HEK293 (cell line): ENCODE data around the gene LRP5.

Experiments used
- SALL2 ChIP-seq: fragments of 450-650 bp; formaldehyde crosslinking; IDR thresholded peaks from 2 replicates; pipeline ENCODE4 v1.5.0; 2017; ENCODE audit warnings: missing biosample characterization, mild to moderate bottlenecking, missing genetic modification characterization, borderline replicate concordance
- YY1 ChIP-seq: fragments of 450-650 bp; formaldehyde crosslinking; IDR thresholded peaks from 2 replicates; pipeline ENCODE4 v1.5.1; 2018; ENCODE audit warnings: missing biosample characterization, missing genetic modification characterization
- ZBTB48 ChIP-seq: fragments of 450-650 bp; formaldehyde crosslinking; IDR thresholded peaks from 2 replicates; pipeline ENCODE4 v1.5.1; 2016; ENCODE audit warnings: missing biosample characterization, missing genetic modification characterization
- ZBTB49 ChIP-seq: fragments of 450-650 bp; formaldehyde crosslinking; IDR thresholded peaks from 2 replicates; pipeline ENCODE4 v1.5.1; 2016; ENCODE audit warnings: missing biosample characterization, missing genetic modification characterization, low read depth
- ZBTB8A ChIP-seq: fragments of 450-650 bp; formaldehyde crosslinking; IDR thresholded peaks from 2 replicates; pipeline ENCODE4 v1.5.1; 2016; ENCODE audit warnings: missing biosample characterization, missing genetic modification characterization
- ZFHX2 ChIP-seq: fragments of 450-650 bp; formaldehyde crosslinking; conservative IDR thresholded peaks from 2 replicates; pipeline ENCODE4 v1.5.1; 2016; ENCODE audit warnings: missing biosample characterization, missing genetic modification characterization
- ZFP3 ChIP-seq: fragments of 450-650 bp; formaldehyde crosslinking; IDR thresholded peaks from 2 replicates; pipeline ENCODE4 v1.5.1; 2016; ENCODE audit warnings: low read depth, missing biosample characterization, missing genetic modification characterization
- ZFP37 ChIP-seq: fragments of 450-650 bp; formaldehyde crosslinking; IDR thresholded peaks from 2 replicates; pipeline ENCODE4 v1.5.1; 2016; ENCODE audit warnings: missing biosample characterization, missing genetic modification characterization
- ZIC2 ChIP-seq: fragments of 450-650 bp; formaldehyde crosslinking; IDR thresholded peaks from 2 replicates; pipeline ENCODE4 v1.5.1; 2016; ENCODE audit warnings: missing biosample characterization, missing genetic modification characterization
- ZNF114 ChIP-seq: fragments of 450-650 bp; formaldehyde crosslinking; IDR thresholded peaks from 2 replicates; pipeline ENCODE4 v1.5.0; 2017; ENCODE audit warnings: missing biosample characterization, missing genetic modification characterization
- ZNF132 ChIP-seq: fragments of 450-650 bp; formaldehyde crosslinking; IDR thresholded peaks from 2 replicates; pipeline ENCODE4 v1.5.1; 2017; ENCODE audit warnings: missing biosample characterization, missing genetic modification characterization, borderline replicate concordance
- ZNF211 ChIP-seq: fragments of 450-650 bp; formaldehyde crosslinking; IDR thresholded peaks from 2 replicates; pipeline ENCODE4 v1.5.1; 2016; ENCODE audit warnings: low read depth, missing biosample characterization, missing genetic modification characterization
- ZNF391 ChIP-seq: fragments of 450-650 bp; formaldehyde crosslinking; IDR thresholded peaks from 2 replicates; pipeline ENCODE4 v1.5.1; 2016; ENCODE audit warnings: low read depth, missing biosample characterization, missing genetic modification characterization, borderline replicate concordance
- ZNF501 ChIP-seq: fragments of 450-650 bp; formaldehyde crosslinking; IDR thresholded peaks from 2 replicates; pipeline ENCODE4 v1.5.1; 2016; ENCODE audit warnings: missing biosample characterization, missing genetic modification characterization
- ZNF510 ChIP-seq: fragments of 450-650 bp; formaldehyde crosslinking; IDR thresholded peaks from 2 replicates; pipeline ENCODE4 v1.5.1; 2018; ENCODE audit warnings: mild to moderate bottlenecking, missing genetic modification characterization, missing biosample characterization; ENCODE audit not compliant: insufficient replicate concordance
- ZNF600 ChIP-seq: fragments of 450-650 bp; formaldehyde crosslinking; IDR thresholded peaks from 2 replicates; pipeline ENCODE4 v1.5.1; 2016; ENCODE audit warnings: missing biosample characterization, missing genetic modification characterization
- ZNF654 ChIP-seq: fragments of 450-650 bp; formaldehyde crosslinking; IDR thresholded peaks from 2 replicates; pipeline ENCODE4 v1.5.1; 2016; ENCODE audit warnings: low read depth, missing biosample characterization, missing genetic modification characterization
- ZNF701 ChIP-seq: fragments of 450-650 bp; formaldehyde crosslinking; IDR thresholded peaks from 2 replicates; pipeline ENCODE4 v1.5.1; 2016; ENCODE audit warnings: missing biosample characterization, missing genetic modification characterization
- ZNF776 ChIP-seq: fragments of 450-650 bp; formaldehyde crosslinking; IDR thresholded peaks from 2 replicates; pipeline ENCODE4 v1.5.0; 2017; ENCODE audit warnings: missing biosample characterization, missing genetic modification characterization, borderline replicate concordance
- ZSCAN18 ChIP-seq: fragments of 450-650 bp; formaldehyde crosslinking; IDR thresholded peaks from 2 replicates; pipeline ENCODE4 v1.5.1; 2016; ENCODE audit warnings: missing biosample characterization, missing genetic modification characterization
- TF ChIP-seq, protein P1 (sequence below): fragments of 450-650 bp; formaldehyde crosslinking; IDR thresholded peaks from 2 replicates; pipeline ENCODE4 v1.5.1; 2016; ENCODE audit warnings: missing biosample characterization, missing genetic modification characterization
- TF ChIP-seq, protein P2 (sequence below): fragments of 450-650 bp; formaldehyde crosslinking; conservative IDR thresholded peaks from 2 replicates; pipeline ENCODE4 v1.5.1; 2016; ENCODE audit warnings: low read depth, missing biosample characterization, missing genetic modification characterization
- TF ChIP-seq, protein P3 (sequence below): IDR thresholded peaks from 2 replicates; pipeline ENCODE4 v1.6.1; 2011; ENCODE audit warnings: mild to moderate bottlenecking, low read depth, low read length, borderline replicate concordance
- TF ChIP-seq, protein P4 (sequence below): fragments of 450-650 bp; formaldehyde crosslinking; IDR thresholded peaks from 2 replicates; pipeline ENCODE4 v1.5.1; 2016; ENCODE audit warnings: missing biosample characterization, missing genetic modification characterization

The LRP5 gene

DNA sequence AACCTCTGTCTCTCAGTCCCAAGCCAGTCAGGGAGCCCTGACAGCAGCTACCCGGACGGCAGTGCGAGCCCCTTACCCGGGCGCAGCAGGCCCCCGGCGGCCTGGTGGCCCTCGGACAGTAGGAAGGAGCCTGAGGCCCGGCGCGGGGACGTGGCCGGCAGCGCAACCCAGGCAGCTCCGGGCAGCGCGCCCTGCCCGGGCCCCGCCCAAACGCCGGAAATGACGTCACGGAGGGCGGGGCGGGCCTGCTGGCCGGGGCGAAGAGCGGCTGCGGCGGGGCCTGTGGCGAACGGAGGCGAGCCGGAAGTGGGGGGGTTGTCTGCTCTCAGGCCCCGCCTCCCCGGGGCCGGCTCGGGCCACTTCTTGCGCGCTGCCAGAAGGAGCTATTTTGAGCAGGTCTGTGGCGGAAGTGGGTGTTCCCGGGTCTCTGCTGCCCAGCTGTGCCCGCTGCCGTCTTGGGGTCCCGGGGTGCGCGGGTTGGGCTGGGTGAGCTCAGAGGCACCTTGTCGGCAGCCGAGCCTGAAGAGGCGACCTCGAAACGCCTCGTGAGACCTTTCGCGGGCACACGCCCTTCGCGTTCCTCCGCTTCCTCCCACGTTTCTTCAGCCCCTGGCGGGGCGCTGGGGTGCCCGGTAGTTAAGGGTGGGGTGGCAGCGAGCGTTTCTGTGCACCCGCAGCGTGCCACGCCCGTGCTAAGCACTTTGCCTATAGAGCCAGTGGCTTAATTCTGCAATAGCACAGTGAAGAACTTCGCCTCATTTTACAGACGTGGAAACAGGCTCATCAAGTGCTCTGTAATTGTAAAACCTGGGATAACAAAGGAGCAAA lies 40.4 kb upstream of the LRP5 start, which contains the start of gene C11orf24 (continued):
- TF ChIP-seq ZSCAN18 (tag by site-specific recombination) = no peak
- TF ChIP-seq ZNF654 (tag by site-specific recombination) = no peak
- no peak for TF ChIP-seq ZNF391 (tag by site-specific recombination)
- TF ChIP-seq ZNF132 (tag by site-specific recombination) = no peak
- TF ChIP-seq ZFP37 (tag by site-specific recombination) = no peak
- TF ChIP-seq, protein P1, sequence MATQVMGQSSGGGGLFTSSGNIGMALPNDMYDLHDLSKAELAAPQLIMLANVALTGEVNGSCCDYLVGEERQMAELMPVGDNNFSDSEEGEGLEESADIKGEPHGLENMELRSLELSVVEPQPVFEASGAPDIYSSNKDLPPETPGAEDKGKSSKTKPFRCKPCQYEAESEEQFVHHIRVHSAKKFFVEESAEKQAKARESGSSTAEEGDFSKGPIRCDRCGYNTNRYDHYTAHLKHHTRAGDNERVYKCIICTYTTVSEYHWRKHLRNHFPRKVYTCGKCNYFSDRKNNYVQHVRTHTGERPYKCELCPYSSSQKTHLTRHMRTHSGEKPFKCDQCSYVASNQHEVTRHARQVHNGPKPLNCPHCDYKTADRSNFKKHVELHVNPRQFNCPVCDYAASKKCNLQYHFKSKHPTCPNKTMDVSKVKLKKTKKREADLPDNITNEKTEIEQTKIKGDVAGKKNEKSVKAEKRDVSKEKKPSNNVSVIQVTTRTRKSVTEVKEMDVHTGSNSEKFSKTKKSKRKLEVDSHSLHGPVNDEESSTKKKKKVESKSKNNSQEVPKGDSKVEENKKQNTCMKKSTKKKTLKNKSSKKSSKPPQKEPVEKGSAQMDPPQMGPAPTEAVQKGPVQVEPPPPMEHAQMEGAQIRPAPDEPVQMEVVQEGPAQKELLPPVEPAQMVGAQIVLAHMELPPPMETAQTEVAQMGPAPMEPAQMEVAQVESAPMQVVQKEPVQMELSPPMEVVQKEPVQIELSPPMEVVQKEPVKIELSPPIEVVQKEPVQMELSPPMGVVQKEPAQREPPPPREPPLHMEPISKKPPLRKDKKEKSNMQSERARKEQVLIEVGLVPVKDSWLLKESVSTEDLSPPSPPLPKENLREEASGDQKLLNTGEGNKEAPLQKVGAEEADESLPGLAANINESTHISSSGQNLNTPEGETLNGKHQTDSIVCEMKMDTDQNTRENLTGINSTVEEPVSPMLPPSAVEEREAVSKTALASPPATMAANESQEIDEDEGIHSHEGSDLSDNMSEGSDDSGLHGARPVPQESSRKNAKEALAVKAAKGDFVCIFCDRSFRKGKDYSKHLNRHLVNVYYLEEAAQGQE (tag by site-specific recombination) = no peak
- TF ChIP-seq ZIC2 (tag by site-specific recombination) = peak; percentile 38; the same call in 1 of the 2 replicates
- peak; percentile 72 for TF ChIP-seq ZFHX2
- no peak for TF ChIP-seq ZNF776 (tag by site-specific recombination)
- no peak for TF ChIP-seq ZNF510
- no peak for TF ChIP-seq SALL2 (tag by site-specific recombination)
- TF ChIP-seq ZNF501 (tag by site-specific recombination) = no peak; the same call in 1 of the 2 replicates
- no peak for TF ChIP-seq ZNF211 (tag by site-specific recombination)
- TF ChIP-seq, protein P2, sequence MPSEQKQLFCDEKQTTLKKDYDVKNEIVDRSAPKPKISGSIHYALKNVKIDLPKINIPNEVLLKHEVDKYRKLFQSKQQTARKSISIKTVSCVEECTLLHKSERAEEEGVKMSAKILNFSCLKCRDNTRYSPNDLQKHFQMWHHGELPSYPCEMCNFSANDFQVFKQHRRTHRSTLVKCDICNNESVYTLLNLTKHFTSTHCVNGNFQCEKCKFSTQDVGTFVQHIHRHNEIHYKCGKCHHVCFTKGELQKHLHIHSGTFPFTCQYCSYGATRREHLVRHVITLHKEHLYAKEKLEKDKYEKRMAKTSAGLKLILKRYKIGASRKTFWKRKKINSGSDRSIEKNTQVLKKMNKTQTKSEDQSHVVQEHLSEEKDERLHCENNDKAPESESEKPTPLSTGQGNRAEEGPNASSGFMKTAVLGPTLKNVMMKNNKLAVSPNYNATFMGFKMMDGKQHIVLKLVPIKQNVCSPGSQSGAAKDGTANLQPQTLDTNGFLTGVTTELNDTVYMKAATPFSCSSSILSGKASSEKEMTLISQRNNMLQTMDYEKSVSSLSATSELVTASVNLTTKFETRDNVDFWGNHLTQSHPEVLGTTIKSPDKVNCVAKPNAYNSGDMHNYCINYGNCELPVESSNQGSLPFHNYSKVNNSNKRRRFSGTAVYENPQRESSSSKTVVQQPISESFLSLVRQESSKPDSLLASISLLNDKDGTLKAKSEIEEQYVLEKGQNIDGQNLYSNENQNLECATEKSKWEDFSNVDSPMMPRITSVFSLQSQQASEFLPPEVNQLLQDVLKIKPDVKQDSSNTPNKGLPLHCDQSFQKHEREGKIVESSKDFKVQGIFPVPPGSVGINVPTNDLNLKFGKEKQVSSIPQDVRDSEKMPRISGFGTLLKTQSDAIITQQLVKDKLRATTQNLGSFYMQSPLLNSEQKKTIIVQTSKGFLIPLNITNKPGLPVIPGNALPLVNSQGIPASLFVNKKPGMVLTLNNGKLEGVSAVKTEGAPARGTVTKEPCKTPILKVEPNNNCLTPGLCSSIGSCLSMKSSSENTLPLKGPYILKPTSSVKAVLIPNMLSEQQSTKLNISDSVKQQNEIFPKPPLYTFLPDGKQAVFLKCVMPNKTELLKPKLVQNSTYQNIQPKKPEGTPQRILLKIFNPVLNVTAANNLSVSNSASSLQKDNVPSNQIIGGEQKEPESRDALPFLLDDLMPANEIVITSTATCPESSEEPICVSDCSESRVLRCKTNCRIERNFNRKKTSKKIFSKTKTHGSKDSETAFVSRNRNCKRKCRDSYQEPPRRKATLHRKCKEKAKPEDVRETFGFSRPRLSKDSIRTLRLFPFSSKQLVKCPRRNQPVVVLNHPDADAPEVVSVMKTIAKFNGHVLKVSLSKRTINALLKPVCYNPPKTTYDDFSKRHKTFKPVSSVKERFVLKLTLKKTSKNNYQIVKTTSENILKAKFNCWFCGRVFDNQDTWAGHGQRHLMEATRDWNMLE (tag by site-specific recombination) = no peak
- TF ChIP-seq ZBTB48 (tag by site-specific recombination) = 0 out of 2 replicates have a peak, but pooled peaks have one; percentile 25
- no peak for TF ChIP-seq ZBTB49
- TF ChIP-seq ZBTB8A (tag by site-specific recombination) = peak; percentile 98
- TF ChIP-seq, protein P3, sequence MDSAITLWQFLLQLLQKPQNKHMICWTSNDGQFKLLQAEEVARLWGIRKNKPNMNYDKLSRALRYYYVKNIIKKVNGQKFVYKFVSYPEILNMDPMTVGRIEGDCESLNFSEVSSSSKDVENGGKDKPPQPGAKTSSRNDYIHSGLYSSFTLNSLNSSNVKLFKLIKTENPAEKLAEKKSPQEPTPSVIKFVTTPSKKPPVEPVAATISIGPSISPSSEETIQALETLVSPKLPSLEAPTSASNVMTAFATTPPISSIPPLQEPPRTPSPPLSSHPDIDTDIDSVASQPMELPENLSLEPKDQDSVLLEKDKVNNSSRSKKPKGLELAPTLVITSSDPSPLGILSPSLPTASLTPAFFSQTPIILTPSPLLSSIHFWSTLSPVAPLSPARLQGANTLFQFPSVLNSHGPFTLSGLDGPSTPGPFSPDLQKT = peak; percentile 68; the same call in 1 of the 2 replicates
- TF ChIP-seq ZNF600 = no peak
- no peak for TF ChIP-seq ZNF114 (tag by site-specific recombination)
- TF ChIP-seq, protein P4, sequence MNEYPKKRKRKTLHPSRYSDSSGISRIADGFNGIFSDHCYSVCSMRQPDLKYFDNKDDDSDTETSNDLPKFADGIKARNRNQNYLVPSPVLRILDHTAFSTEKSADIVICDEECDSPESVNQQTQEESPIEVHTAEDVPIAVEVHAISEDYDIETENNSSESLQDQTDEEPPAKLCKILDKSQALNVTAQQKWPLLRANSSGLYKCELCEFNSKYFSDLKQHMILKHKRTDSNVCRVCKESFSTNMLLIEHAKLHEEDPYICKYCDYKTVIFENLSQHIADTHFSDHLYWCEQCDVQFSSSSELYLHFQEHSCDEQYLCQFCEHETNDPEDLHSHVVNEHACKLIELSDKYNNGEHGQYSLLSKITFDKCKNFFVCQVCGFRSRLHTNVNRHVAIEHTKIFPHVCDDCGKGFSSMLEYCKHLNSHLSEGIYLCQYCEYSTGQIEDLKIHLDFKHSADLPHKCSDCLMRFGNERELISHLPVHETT (tag by site-specific recombination) = no peak
- TF ChIP-seq ZFP3 (tag by site-specific recombination) = no peak
- TF ChIP-seq YY1 (tag by site-specific recombination) = no peak
- no peak for TF ChIP-seq ZNF701
